GM23338 (cell line): ENCODE results near the gene AP2A2. TPM values are rescaled to one million over a fixed set of nuclear protein-coding genes. Genes with fewer than 3 reads are reported as not detected.

Source experiments
- ATAC-seq: fragments of 200-7000 bp; cut with Tn5 transposase; 3 replicates; pipeline ENCODE4 v1.9.1; 2020
- DNase-seq: peaks from one replicate; pipeline ENCODE4 v3.0.0-alpha.2; 2015; ENCODE audit warnings: low spot score
- H2AFZ ChIP-seq: fragments of 200-600 bp; sonication (generic); 2 replicates; pipeline ENCODE4 v1.8.0; 2016; ENCODE audit warnings: antibody characterized with exemption, mild to moderate bottlenecking, moderate library complexity
- H3F3A ChIP-seq: fragments of 200-600 bp; sonication (generic); replicated peaks from 2 replicates; pipeline ENCODE4 v1.8.0; 2017; ENCODE audit warnings: antibody characterized with exemption, mixed run types, low read depth
- H3K27ac ChIP-seq: fragments of 200-600 bp; sonication (generic); 2 replicates; pipeline ENCODE4 v1.6.1; 2016; ENCODE audit warnings: low read depth
- H3K27me3 ChIP-seq: fragments of 200-600 bp; sonication (generic); 2 replicates; pipeline ENCODE4 v1.8.0; 2016; ENCODE audit warnings: mild to moderate bottlenecking, mixed run types, moderate library complexity; ENCODE audit not compliant: insufficient read depth
- H3K36me3 ChIP-seq: fragments of 200-600 bp; sonication (generic); 2 replicates; pipeline ENCODE4 v1.8.0; 2016; ENCODE audit warnings: mild to moderate bottlenecking; ENCODE audit not compliant: insufficient read depth
- H3K4me1 ChIP-seq: fragments of 200-600 bp; sonication (generic); 2 replicates; pipeline ENCODE4 v1.8.0; 2016; ENCODE audit warnings: mild to moderate bottlenecking, moderate library complexity; ENCODE audit not compliant: insufficient read depth
- H3K4me2 ChIP-seq: fragments of 200-600 bp; sonication (generic); 2 replicates; pipeline ENCODE4 v1.7.1; 2017; ENCODE audit warnings: mixed run types
- H3K4me3 ChIP-seq: fragments of 200-600 bp; sonication (generic); 2 replicates; pipeline ENCODE4 v1.6.1; 2016; ENCODE audit warnings: mixed run types
- H3K79me2 ChIP-seq: fragments of 200-600 bp; sonication (generic); replicated peaks from 2 replicates; pipeline ENCODE4 v1.8.0; 2017; ENCODE audit warnings: mild to moderate bottlenecking; ENCODE audit not compliant: insufficient read depth
- H3K9me2 ChIP-seq: fragments of 200-600 bp; sonication (generic); 2 replicates; pipeline ENCODE4 v1.8.0; 2017; ENCODE audit not compliant: insufficient read depth
- H4K20me1 ChIP-seq: fragments of 200-600 bp; sonication (generic); replicated peaks from 2 replicates; pipeline ENCODE4 v1.8.0; 2017; ENCODE audit warnings: mild to moderate bottlenecking; ENCODE audit not compliant: insufficient read depth
- H3K27ac Mint-ChIP-seq: 2 replicates; pipeline ENCODE4 v1.8.0; 2020; ENCODE audit warnings: inconsistent platforms, mild to moderate bottlenecking, moderate library complexity, mixed read lengths
- H3K27me3 Mint-ChIP-seq: 3 replicates; pipeline ENCODE4 v1.8.0; 2022; ENCODE audit warnings: low read depth, mild to moderate bottlenecking, moderate library complexity, mixed read lengths, inconsistent platforms; ENCODE audit not compliant: insufficient read depth, poor library complexity
- H3K36me3 Mint-ChIP-seq: 3 replicates; pipeline ENCODE4 v1.8.0; 2021; ENCODE audit warnings: low read depth, mild to moderate bottlenecking, inconsistent platforms, moderate library complexity, mixed read lengths
- H3K4me1 Mint-ChIP-seq: 3 replicates; pipeline ENCODE4 v1.8.0; 2020; ENCODE audit warnings: mild to moderate bottlenecking, inconsistent platforms, mixed read lengths
- H3K4me3 Mint-ChIP-seq: 3 replicates; pipeline ENCODE4 v1.8.0; 2021; ENCODE audit warnings: moderate library complexity, mild to moderate bottlenecking, inconsistent platforms, mixed read lengths
- H3K9me3 Mint-ChIP-seq: 3 replicates; pipeline ENCODE4 v1.8.0; 2020; ENCODE audit warnings: moderate library complexity, mild to moderate bottlenecking, inconsistent platforms, mixed read lengths
- CREB1 ChIP-seq: fragments of 250-450 bp; sonication (Bioruptor Pico); IDR thresholded peaks from 2 replicates; pipeline ENCODE4 v1.5.0; 2020; ENCODE audit warnings: low read depth, mild to moderate bottlenecking, moderate library complexity
- CTCF ChIP-seq, 2 experiments: fragments of 200-600 bp in 1 of 2; sonication (generic) in 1 of 2; conservative IDR thresholded peaks; 2 replicates each; pipeline versions ENCODE4 v1.5.1 to v1.6.1; 2016 to 2017; ENCODE audit warnings: antibody characterized with exemption in 2 of 2, low read depth in 2 of 2, mild to moderate bottlenecking in 2 of 2, moderate library complexity in 1 of 2
- ETS1 ChIP-seq: IDR thresholded peaks from 2 replicates; pipeline ENCODE4 v1.6.1; 2016; ENCODE audit warnings: antibody characterized with exemption
- EZH2 ChIP-seq: fragments of 200-600 bp; sonication (generic); IDR thresholded peaks from one replicate; pipeline ENCODE4 v1.8.0; 2017; ENCODE audit warnings: antibody characterized with exemption, mild to moderate bottlenecking, low read depth; ENCODE audit not compliant: unreplicated experiment
- EZH2phosphoT487 ChIP-seq: fragments of 200-600 bp; sonication (generic); IDR thresholded peaks from one replicate; pipeline ENCODE4 v1.8.1; 2018; ENCODE audit warnings: antibody characterized with exemption; ENCODE audit not compliant: unreplicated experiment
- JUNB ChIP-seq: IDR thresholded peaks from one replicate; pipeline ENCODE4 v1.6.1; 2016; ENCODE audit warnings: antibody characterized with exemption; ENCODE audit not compliant: unreplicated experiment
- NANOG ChIP-seq: IDR thresholded peaks from 2 replicates; pipeline ENCODE4 v1.6.1; 2016; ENCODE audit warnings: antibody characterized with exemption, borderline replicate concordance
- POLR2AphosphoS5 ChIP-seq: IDR thresholded peaks from 2 replicates; pipeline ENCODE4 v1.6.1; 2016; ENCODE audit warnings: antibody characterized with exemption, low read depth
- REST ChIP-seq: IDR thresholded peaks from one replicate; pipeline ENCODE4 v1.6.1; 2018; ENCODE audit warnings: antibody characterized with exemption; ENCODE audit not compliant: unreplicated experiment
- STAT1 ChIP-seq: IDR thresholded peaks from one replicate; pipeline ENCODE4 v1.6.1; 2016; ENCODE audit warnings: antibody characterized with exemption; ENCODE audit not compliant: unreplicated experiment
- ZNF114 ChIP-seq: fragments of 250-450 bp; sonication (Bioruptor Pico); IDR thresholded peaks from 2 replicates; pipeline ENCODE4 v1.5.0; 2020; ENCODE audit warnings: mild to moderate bottlenecking, moderate library complexity
- ZNF331 ChIP-seq: fragments of 250-450 bp; sonication (Bioruptor Pico); IDR thresholded peaks from 2 replicates; pipeline ENCODE4 v1.5.0; 2020; ENCODE audit warnings: low read depth, mild to moderate bottlenecking, moderate library complexity
- polyA plus RNA-seq: library from polyadenylated mRNA; unstranded; fragments of >200 nt; fragmentation: Nextera tagmentation; extraction: Ambion mirVana; gene quantifications from 2 replicates; pipeline ENCODE4 v1.2.1, GENCODE V29; 2016
- total RNA-seq: library from RNA; depleted of rRNA; stranded (reverse); fragments of >200 nt; shearing (Covaris generic); gene quantifications from 2 replicates; pipeline ENCODE4 v1.2.3, GENCODE V29; 2014
- TF ChIP-seq, protein P1 (sequence below): fragments of 250-450 bp; sonication (Bioruptor Pico); IDR thresholded peaks from 2 replicates; pipeline ENCODE4 v1.5.0; 2020; ENCODE audit warnings: mild to moderate bottlenecking, moderate library complexity

AP2A2 gene
- total and polyA plus RNA-seq, 2 experiments from 2014 or later, result 23.7 to 47.5 TPM

GRCh38 chr11:929405-929804 lies 3.7 kb downstream of the AP2A2 start:
- no peak overlapping the region for H3K4me3 Mint-ChIP-seq
- Histone ChIP-seq H3K4me3 (no peak overlapping the region), H3K36me3 (no peaks in the 10 kb centered on the region), H3F3A (peaks cover 12% of the 10 kb centered on the region; the same call in 1 of the 2 replicates), H3K27ac (no peak overlapping the region), H3K4me2 (no peak overlapping the region), H2AFZ (no peak overlapping the region), H3K79me2 (peaks cover 77% of the 10 kb centered on the region), H4K20me1 (peaks cover 21% of the 10 kb centered on the region; the same call in 1 of the 2 replicates), H3K27me3 (no peaks in the 10 kb centered on the region), H3K4me1 (peaks cover 37% of the 10 kb centered on the region), H3K9me2 (no peaks in the 10 kb centered on the region)
- peaks cover 9% of the 10 kb centered on the region for H3K27me3 Mint-ChIP-seq
- TF ChIP-seq, protein P1, sequence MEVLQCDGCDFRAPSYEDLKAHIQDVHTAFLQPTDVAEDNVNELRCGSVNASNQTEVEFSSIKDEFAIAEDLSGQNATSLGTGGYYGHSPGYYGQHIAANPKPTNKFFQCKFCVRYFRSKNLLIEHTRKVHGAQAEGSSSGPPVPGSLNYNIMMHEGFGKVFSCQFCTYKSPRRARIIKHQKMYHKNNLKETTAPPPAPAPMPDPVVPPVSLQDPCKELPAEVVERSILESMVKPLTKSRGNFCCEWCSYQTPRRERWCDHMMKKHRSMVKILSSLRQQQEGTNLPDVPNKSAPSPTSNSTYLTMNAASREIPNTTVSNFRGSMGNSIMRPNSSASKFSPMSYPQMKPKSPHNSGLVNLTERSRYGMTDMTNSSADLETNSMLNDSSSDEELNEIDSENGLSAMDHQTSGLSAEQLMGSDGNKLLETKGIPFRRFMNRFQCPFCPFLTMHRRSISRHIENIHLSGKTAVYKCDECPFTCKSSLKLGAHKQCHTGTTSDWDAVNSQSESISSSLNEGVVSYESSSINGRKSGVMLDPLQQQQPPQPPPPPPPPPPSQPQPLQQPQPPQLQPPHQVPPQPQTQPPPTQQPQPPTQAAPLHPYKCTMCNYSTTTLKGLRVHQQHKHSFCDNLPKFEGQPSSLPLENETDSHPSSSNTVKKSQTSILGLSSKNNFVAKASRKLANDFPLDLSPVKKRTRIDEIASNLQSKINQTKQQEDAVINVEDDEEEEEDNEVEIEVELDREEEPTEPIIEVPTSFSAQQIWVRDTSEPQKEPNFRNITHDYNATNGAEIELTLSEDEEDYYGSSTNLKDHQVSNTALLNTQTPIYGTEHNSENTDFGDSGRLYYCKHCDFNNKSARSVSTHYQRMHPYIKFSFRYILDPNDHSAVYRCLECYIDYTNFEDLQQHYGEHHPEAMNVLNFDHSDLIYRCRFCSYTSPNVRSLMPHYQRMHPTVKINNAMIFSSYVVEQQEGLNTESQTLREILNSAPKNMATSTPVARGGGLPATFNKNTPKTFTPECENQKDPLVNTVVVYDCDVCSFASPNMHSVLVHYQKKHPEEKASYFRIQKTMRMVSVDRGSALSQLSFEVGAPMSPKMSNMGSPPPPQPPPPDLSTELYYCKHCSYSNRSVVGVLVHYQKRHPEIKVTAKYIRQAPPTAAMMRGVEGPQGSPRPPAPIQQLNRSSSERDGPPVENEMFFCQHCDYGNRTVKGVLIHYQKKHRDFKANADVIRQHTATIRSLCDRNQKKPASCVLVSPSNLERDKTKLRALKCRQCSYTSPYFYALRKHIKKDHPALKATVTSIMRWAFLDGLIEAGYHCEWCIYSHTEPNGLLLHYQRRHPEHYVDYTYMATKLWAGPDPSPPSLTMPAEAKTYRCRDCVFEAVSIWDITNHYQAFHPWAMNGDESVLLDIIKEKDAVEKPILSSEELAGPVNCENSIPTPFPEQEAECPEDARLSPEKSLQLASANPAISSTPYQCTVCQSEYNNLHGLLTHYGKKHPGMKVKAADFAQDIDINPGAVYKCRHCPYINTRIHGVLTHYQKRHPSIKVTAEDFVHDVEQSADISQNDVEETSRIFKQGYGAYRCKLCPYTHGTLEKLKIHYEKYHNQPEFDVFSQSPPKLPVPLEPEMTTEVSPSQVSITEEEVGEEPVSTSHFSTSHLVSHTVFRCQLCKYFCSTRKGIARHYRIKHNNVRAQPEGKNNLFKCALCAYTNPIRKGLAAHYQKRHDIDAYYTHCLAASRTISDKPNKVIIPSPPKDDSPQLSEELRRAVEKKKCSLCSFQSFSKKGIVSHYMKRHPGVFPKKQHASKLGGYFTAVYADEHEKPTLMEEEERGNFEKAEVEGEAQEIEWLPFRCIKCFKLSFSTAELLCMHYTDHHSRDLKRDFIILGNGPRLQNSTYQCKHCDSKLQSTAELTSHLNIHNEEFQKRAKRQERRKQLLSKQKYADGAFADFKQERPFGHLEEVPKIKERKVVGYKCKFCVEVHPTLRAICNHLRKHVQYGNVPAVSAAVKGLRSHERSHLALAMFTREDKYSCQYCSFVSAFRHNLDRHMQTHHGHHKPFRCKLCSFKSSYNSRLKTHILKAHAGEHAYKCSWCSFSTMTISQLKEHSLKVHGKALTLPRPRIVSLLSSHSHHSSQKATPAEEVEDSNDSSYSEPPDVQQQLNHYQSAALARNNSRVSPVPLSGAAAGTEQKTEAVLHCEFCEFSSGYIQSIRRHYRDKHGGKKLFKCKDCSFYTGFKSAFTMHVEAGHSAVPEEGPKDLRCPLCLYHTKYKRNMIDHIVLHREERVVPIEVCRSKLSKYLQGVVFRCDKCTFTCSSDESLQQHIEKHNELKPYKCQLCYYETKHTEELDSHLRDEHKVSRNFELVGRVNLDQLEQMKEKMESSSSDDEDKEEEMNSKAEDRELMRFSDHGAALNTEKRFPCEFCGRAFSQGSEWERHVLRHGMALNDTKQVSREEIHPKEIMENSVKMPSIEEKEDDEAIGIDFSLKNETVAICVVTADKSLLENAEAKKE (CRISPR knock-in tag), result no peak
- no peak for TF ChIP-seq ZNF114 (CRISPR knock-in tag)
- TF ChIP-seq NANOG, result no peak
- no peak for TF ChIP-seq REST
- no peak for TF ChIP-seq STAT1
- TF ChIP-seq JUNB, result no peak
- no peak for TF ChIP-seq CREB1 (CRISPR knock-in tag)
- TF ChIP-seq ZNF331 (CRISPR knock-in tag), result no peak
- no peak for TF ChIP-seq EZH2phosphoT487
- no peak for TF ChIP-seq ETS1
- TF ChIP-seq EZH2, result no peak
- no peak for TF ChIP-seq POLR2AphosphoS5
- TF ChIP-seq CTCF (conservative IDR thresholded peaks at IDR 0.05; ENCODE audit: low read depth in 2 of 2), result no peak
- no peaks in the 10 kb centered on the region for H3K9me3 Mint-ChIP-seq
- peaks cover 12% of the 10 kb centered on the region for H3K36me3 Mint-ChIP-seq
- H3K4me1 Mint-ChIP-seq, result peaks cover 40% of the 10 kb centered on the region
- DNase-seq (no peak), ATAC-seq (no peak)
- H3K27ac Mint-ChIP-seq, result no peak overlapping the region
